ENCODE data around the gene LRRFIP2.

Gene LRRFIP2

GRCh38 chr3:37129871-37130270, 44.5 kb downstream of the LRRFIP2 start:
- Histone ChIP-seq H3K9me3 (no peaks in the 10 kb centered on the region), H3K27me3 (no peaks in the 10 kb centered on the region), H3K36me3 (no peaks in the 10 kb centered on the region), H3K4me3 (no peak overlapping the region), H3K27ac (no peak overlapping the region), H3K4me1 (peaks cover 0 to 39% (median 3%) of the 10 kb centered on the region in 4 donors)
- DNase-seq: no peak
- TF ChIP-seq CTCF (IDR thresholded peaks at IDR 0.05): no peak
- intact Hi-C loops (cut with DNase I; ENCODE audit: low total_unique reads): no loop called here

GRCh38 chr3:37127340-37127739, 47.0 kb downstream of the LRRFIP2 start:
- TF ChIP-seq CTCF (IDR thresholded peaks at IDR 0.05): no peak
- Histone ChIP-seq H3K36me3 (no peaks in the 10 kb centered on the region), H3K27ac (no peak overlapping the region), H3K9me3 (no peaks in the 10 kb centered on the region), H3K4me3 (no peak overlapping the region), H3K27me3 (no peaks in the 10 kb centered on the region), H3K4me1 (peaks cover 0 to 37% (median 4%) of the 10 kb centered on the region in 4 donors)
- no peak for DNase-seq
- intact Hi-C loops (cut with DNase I; ENCODE audit: low total_unique reads): no loop called here

GRCh38 chr3:37126856-37127255, 47.5 kb downstream of the LRRFIP2 start:
- intact Hi-C loops (cut with DNase I; ENCODE audit: low total_unique reads): no loop called here

GRCh38 chr3:37125195-37126073, 48.9 kb downstream of the LRRFIP2 start:
- peaks cover 0 to 6% (median 0%) of the 10 kb centered on the region in 3 donors for H3K36me3 ChIP-seq
- H3K4me3 ChIP-seq: no peak overlapping the region
- peaks cover 0 to 26% (median 1%) of the 10 kb centered on the region in 4 donors for H3K4me1 ChIP-seq
- intact Hi-C loops (cut with DNase I; ENCODE audit: low total_unique reads): no loop called here
- no peak overlapping the region for H3K27ac ChIP-seq
- no peaks in the 10 kb centered on the region for H3K9me3 ChIP-seq
- no peak for TF ChIP-seq CTCF (IDR thresholded peaks at IDR 0.05)
- H3K27me3 ChIP-seq: no peaks in the 10 kb centered on the region
- no peak for DNase-seq

More at GRCh38 chr3:37126856-37127255, 47.5 kb downstream of the LRRFIP2 start:
- no peak for TF ChIP-seq CTCF (IDR thresholded peaks at IDR 0.05)
- H3K36me3 ChIP-seq: no peaks in the 10 kb centered on the region
- H3K4me1 ChIP-seq: peaks cover 0 to 32% (median 4%) of the 10 kb centered on the region in 4 donors
- H3K27ac ChIP-seq: no peak overlapping the region
- no peak for DNase-seq
- no peak overlapping the region for H3K4me3 ChIP-seq
- H3K27me3 ChIP-seq: no peaks in the 10 kb centered on the region
- no peaks in the 10 kb centered on the region for H3K9me3 ChIP-seq

GRCh38 chr3:37124435-37124834, 49.9 kb downstream of the LRRFIP2 start:
- Histone ChIP-seq H3K4me3 (no peak overlapping the region), H3K9me3 (no peaks in the 10 kb centered on the region), H3K27ac (no peak overlapping the region), H3K36me3 (peaks cover 0 to 6% (median 0%) of the 10 kb centered on the region in 3 donors), H3K27me3 (no peaks in the 10 kb centered on the region), H3K4me1 (peaks cover 0 to 30% (median 1%) of the 10 kb centered on the region in 4 donors)
- no peak for TF ChIP-seq CTCF (IDR thresholded peaks at IDR 0.05)
- no peak for DNase-seq
- intact Hi-C loops (cut with DNase I; ENCODE audit: low total_unique reads): no loop called here

Measured in tibial artery (tissue), 4 donors.